DOHH2 (cell line): ENCODE measurements around the gene CACNA2D3.

Source experiments
- EZH2phosphoT487 ChIP-seq: fragments of 200-600 bp; sonication (generic); IDR thresholded peaks from 2 replicates; pipeline ENCODE4 v1.6.1; 2017; ENCODE audit warnings: borderline replicate concordance, mild to moderate bottlenecking, antibody characterized with exemption, low read length, moderate library complexity, mixed read lengths
- TF ChIP-seq, protein P1 (sequence below): fragments of 200-600 bp; sonication (generic); IDR thresholded peaks from one replicate; pipeline ENCODE4 v1.5.1; 2014; ENCODE audit warnings: antibody characterized with exemption, mild to moderate bottlenecking, low read depth, low read length; ENCODE audit not compliant: poor library complexity, severe bottlenecking

DNA sequence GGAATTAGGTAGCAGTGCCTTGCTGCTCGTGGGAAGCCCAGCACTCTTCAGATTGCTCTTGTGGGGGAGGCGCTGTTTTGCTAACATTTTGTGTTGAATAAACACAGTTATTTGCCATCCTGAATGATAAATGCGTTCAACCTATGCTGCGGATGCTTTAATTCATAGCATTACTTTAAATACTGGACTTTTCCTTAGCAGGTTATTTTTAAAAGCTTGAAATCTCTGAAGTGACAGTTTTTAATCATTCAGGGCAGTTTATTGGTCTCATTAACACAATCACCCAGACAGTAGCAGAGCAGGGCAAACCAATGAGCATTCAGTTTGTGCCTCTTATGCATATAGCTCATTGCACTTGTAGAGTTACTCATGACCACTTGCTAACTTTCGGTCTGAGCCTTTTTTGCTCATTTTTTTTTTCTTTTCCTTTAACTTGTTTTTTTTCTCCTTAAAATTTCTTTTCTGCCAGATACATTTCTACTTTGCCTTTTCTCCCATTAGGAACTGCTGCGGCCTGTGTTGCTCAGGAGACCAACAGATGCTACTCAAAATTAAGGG is 5.2 kb downstream of the CACNA2D3 start:
- TF ChIP-seq, protein P1, sequence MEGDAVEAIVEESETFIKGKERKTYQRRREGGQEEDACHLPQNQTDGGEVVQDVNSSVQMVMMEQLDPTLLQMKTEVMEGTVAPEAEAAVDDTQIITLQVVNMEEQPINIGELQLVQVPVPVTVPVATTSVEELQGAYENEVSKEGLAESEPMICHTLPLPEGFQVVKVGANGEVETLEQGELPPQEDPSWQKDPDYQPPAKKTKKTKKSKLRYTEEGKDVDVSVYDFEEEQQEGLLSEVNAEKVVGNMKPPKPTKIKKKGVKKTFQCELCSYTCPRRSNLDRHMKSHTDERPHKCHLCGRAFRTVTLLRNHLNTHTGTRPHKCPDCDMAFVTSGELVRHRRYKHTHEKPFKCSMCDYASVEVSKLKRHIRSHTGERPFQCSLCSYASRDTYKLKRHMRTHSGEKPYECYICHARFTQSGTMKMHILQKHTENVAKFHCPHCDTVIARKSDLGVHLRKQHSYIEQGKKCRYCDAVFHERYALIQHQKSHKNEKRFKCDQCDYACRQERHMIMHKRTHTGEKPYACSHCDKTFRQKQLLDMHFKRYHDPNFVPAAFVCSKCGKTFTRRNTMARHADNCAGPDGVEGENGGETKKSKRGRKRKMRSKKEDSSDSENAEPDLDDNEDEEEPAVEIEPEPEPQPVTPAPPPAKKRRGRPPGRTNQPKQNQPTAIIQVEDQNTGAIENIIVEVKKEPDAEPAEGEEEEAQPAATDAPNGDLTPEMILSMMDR: no peak
- TF ChIP-seq EZH2phosphoT487: no peak
